GM21825 (cell line): ENCODE results near the gene TDP1.
"Not testable (repeated sequence)": the region's sequence is repeated elsewhere in the genome, so short reads cannot be mapped to it uniquely, and the experiment has no call there.

Source experiments
- ATAC-seq: cut with Tn5 transposase; IDR thresholded peaks from one replicate; pipeline ENCODE4 v1.9.1; 2021; ENCODE audit warnings: mild to moderate bottlenecking, moderate library complexity; ENCODE audit not compliant: unreplicated experiment

Gene TDP1

GRCh38 chr14:89987161-89987475, 31.4 kb downstream of the TDP1 start:
- no peak for ATAC-seq

- no peak for ATAC-seq
These were observed 33.1 kb downstream of the TDP1 start for GRCh38 chr14:89988787-89989186.

GRCh38 chr14:89990218-89990617, 34.5 kb downstream of the TDP1 start:
- no peak for ATAC-seq

- no peak for ATAC-seq
These were observed 35.0 kb downstream of the TDP1 start for GRCh38 chr14:89990623-89991275.

GRCh38 chr14:89992273-89992672, 36.5 kb downstream of the TDP1 start:
- ATAC-seq, result no peak

- no peak for ATAC-seq
These were observed 41.2 kb downstream of the TDP1 start for GRCh38 chr14:89996963-89997362.

GRCh38 chr14:90000935-90001334, 45.2 kb downstream of the TDP1 start:
- ATAC-seq, result no peak

GRCh38 chr14:90003526-90004307, 48.0 kb downstream of the TDP1 start:
- no peak for ATAC-seq

- no peak for ATAC-seq
These were observed 49.7 kb downstream of the TDP1 start for GRCh38 chr14:90005441-90005840.

- ATAC-seq, result no peak
These were observed 50.3 kb downstream of the TDP1 start for GRCh38 chr14:90005939-90006530.

GRCh38 chr14:90017371-90017770, 61.6 kb downstream of the TDP1 start:
- no peak for ATAC-seq

- ATAC-seq, result no peak
These were observed 64.2 kb downstream of the TDP1 start for GRCh38 chr14:90019824-90020523.

- no peak for ATAC-seq
These were observed 67.6 kb downstream of the TDP1 start for GRCh38 chr14:90023176-90023896.

- no peak for ATAC-seq
These were observed 69.2 kb downstream of the TDP1 start for GRCh38 chr14:90024910-90025309.

- ATAC-seq, result not testable (repeated sequence)
These were observed 70.9 kb downstream of the TDP1 start for GRCh38 chr14:90026608-90027007.

GRCh38 chr14:90027842-90028241, 72.1 kb downstream of the TDP1 start:
- ATAC-seq, result no peak

GRCh38 chr14:90034156-90034555, 78.4 kb downstream of the TDP1 start:
- ATAC-seq, result no peak

GRCh38 chr14:90034835-90035525, 79.3 kb downstream of the TDP1 start:
- ATAC-seq, result no peak

GRCh38 chr14:90039253-90040010, 83.7 kb downstream of the TDP1 start:
- no peak for ATAC-seq

GRCh38 chr14:90040411-90040810, 84.7 kb downstream of the TDP1 start:
- no peak for ATAC-seq
